Measurements from ENCODE around the gene SLC9A2. TPM values are rescaled to one million over a fixed set of nuclear protein-coding genes. Genes with fewer than 3 reads are reported as not detected.

Gene SLC9A2
- total RNA-seq, 1 donor from 2014 or later: not detected

- Mint-ChIP-seq H3K27ac (no peak overlapping the region), H3K9me3 (no peaks in the 10 kb centered on the region)
Measured at GRCh38 chr2:102601730-102602129, 17.6 kb upstream of the SLC9A2 start.

GRCh38 chr2:102603904-102604303, 15.4 kb upstream of the SLC9A2 start:
- Histone ChIP-seq H3K27ac (no peak overlapping the region), H3K36me3 (no peaks in the 10 kb centered on the region), H3K79me2 (ENCODE audit: low read depth) (no peaks in the 10 kb centered on the region), H3K27me3 (no peaks in the 10 kb centered on the region), H2AFZ (replicated peaks) (no peak overlapping the region), H3K4me1 (peaks cover 8% of the 10 kb centered on the region), H3K9me3 (ENCODE audit: low read depth) (no peaks in the 10 kb centered on the region), H3K4me3 (no peak overlapping the region), H3F3A (ENCODE audit: low read depth) (no peaks in the 10 kb centered on the region), H3K4me2 (no peak overlapping the region), H4K20me1 (ENCODE audit: low read depth) (no peaks in the 10 kb centered on the region), H3K9ac (no peak overlapping the region)
- Mint-ChIP-seq H3K27ac (no peak overlapping the region), H3K27me3 (ENCODE audit: insufficient read depth, low read depth) (no peaks in the 10 kb centered on the region), H3K4me3 (no peak overlapping the region), H3K4me1 (no peaks in the 10 kb centered on the region), H3K9me3 (no peaks in the 10 kb centered on the region), H3K36me3 (no peaks in the 10 kb centered on the region)
- DNase-seq (ENCODE audit: low spot score): no peak
- TF ChIP-seq EZH2 (IDR thresholded peaks at IDR 0.05): no peak
- TF ChIP-seq, protein P1, sequence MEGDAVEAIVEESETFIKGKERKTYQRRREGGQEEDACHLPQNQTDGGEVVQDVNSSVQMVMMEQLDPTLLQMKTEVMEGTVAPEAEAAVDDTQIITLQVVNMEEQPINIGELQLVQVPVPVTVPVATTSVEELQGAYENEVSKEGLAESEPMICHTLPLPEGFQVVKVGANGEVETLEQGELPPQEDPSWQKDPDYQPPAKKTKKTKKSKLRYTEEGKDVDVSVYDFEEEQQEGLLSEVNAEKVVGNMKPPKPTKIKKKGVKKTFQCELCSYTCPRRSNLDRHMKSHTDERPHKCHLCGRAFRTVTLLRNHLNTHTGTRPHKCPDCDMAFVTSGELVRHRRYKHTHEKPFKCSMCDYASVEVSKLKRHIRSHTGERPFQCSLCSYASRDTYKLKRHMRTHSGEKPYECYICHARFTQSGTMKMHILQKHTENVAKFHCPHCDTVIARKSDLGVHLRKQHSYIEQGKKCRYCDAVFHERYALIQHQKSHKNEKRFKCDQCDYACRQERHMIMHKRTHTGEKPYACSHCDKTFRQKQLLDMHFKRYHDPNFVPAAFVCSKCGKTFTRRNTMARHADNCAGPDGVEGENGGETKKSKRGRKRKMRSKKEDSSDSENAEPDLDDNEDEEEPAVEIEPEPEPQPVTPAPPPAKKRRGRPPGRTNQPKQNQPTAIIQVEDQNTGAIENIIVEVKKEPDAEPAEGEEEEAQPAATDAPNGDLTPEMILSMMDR (IDR thresholded peaks at IDR 0.05): no peak
- no peak for TF ChIP-seq EZH2phosphoT487 (IDR thresholded peaks at IDR 0.05)

More at GRCh38 chr2:102601730-102602129, 17.6 kb upstream of the SLC9A2 start:
- Histone ChIP-seq H3F3A (ENCODE audit: low read depth) (no peaks in the 10 kb centered on the region), H3K9me3 (ENCODE audit: low read depth) (no peaks in the 10 kb centered on the region), H3K4me1 (peaks cover 8% of the 10 kb centered on the region), H4K20me1 (ENCODE audit: low read depth) (no peaks in the 10 kb centered on the region), H3K36me3 (no peaks in the 10 kb centered on the region), H2AFZ (replicated peaks) (no peak overlapping the region), H3K27ac (no peak overlapping the region), H3K4me3 (no peak overlapping the region), H3K79me2 (ENCODE audit: low read depth) (no peaks in the 10 kb centered on the region), H3K4me2 (no peak overlapping the region), H3K9ac (no peak overlapping the region), H3K27me3 (no peaks in the 10 kb centered on the region)
- no peak for DNase-seq (ENCODE audit: low spot score)
- H3K27me3 Mint-ChIP-seq (ENCODE audit: insufficient read depth, low read depth): no peaks in the 10 kb centered on the region
- no peaks in the 10 kb centered on the region for H3K36me3 Mint-ChIP-seq
- no peaks in the 10 kb centered on the region for H3K4me1 Mint-ChIP-seq
- no peak overlapping the region for H3K4me3 Mint-ChIP-seq
- TF ChIP-seq, protein P1 (IDR thresholded peaks at IDR 0.05): no peak
- TF ChIP-seq EZH2phosphoT487 (IDR thresholded peaks at IDR 0.05): no peak
- TF ChIP-seq EZH2 (IDR thresholded peaks at IDR 0.05): no peak

- H3K27ac Mint-ChIP-seq: no peak overlapping the region
- no peak overlapping the region for H3K4me3 Mint-ChIP-seq
- Histone ChIP-seq H3K79me2 (ENCODE audit: low read depth) (no peaks in the 10 kb centered on the region), H3F3A (ENCODE audit: low read depth) (no peaks in the 10 kb centered on the region), H3K27me3 (no peaks in the 10 kb centered on the region), H2AFZ (replicated peaks) (peak overlapping the region; percentile 47), H3K4me1 (peaks cover 8% of the 10 kb centered on the region), H3K4me3 (no peak overlapping the region), H3K9ac (no peak overlapping the region), H3K36me3 (no peaks in the 10 kb centered on the region), H4K20me1 (ENCODE audit: low read depth) (no peaks in the 10 kb centered on the region), H3K9me3 (ENCODE audit: low read depth) (no peaks in the 10 kb centered on the region), H3K4me2 (no peak overlapping the region), H3K27ac (no peak overlapping the region)
- H3K9me3 Mint-ChIP-seq: no peaks in the 10 kb centered on the region
- H3K4me1 Mint-ChIP-seq: no peaks in the 10 kb centered on the region
- no peaks in the 10 kb centered on the region for H3K27me3 Mint-ChIP-seq (ENCODE audit: insufficient read depth, low read depth)
- peak; percentile 22 for DNase-seq (ENCODE audit: low spot score)
- no peaks in the 10 kb centered on the region for H3K36me3 Mint-ChIP-seq
- no peak for TF ChIP-seq EZH2 (IDR thresholded peaks at IDR 0.05)
- TF ChIP-seq, protein P1 (IDR thresholded peaks at IDR 0.05): no peak
- TF ChIP-seq EZH2phosphoT487 (IDR thresholded peaks at IDR 0.05): no peak
Measured at GRCh38 chr2:102604769-102605168, 14.6 kb upstream of the SLC9A2 start.

All from neural progenitor cell (in vitro differentiated cells).